ENCODE results near the gene PARP1.

Gene PARP1

GRCh38 chr1:226314055-226314454, 93.8 kb downstream of the PARP1 start:
- TF ChIP-seq, protein P1, sequence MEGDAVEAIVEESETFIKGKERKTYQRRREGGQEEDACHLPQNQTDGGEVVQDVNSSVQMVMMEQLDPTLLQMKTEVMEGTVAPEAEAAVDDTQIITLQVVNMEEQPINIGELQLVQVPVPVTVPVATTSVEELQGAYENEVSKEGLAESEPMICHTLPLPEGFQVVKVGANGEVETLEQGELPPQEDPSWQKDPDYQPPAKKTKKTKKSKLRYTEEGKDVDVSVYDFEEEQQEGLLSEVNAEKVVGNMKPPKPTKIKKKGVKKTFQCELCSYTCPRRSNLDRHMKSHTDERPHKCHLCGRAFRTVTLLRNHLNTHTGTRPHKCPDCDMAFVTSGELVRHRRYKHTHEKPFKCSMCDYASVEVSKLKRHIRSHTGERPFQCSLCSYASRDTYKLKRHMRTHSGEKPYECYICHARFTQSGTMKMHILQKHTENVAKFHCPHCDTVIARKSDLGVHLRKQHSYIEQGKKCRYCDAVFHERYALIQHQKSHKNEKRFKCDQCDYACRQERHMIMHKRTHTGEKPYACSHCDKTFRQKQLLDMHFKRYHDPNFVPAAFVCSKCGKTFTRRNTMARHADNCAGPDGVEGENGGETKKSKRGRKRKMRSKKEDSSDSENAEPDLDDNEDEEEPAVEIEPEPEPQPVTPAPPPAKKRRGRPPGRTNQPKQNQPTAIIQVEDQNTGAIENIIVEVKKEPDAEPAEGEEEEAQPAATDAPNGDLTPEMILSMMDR (IDR thresholded peaks at IDR 0.05; ENCODE audit: extremely low read depth, missing control alignments), result no peak
- no peak for DNase-seq (ENCODE audit: low spot score)

- TF ChIP-seq, protein P1 (IDR thresholded peaks at IDR 0.05; ENCODE audit: extremely low read depth, missing control alignments), result no peak
- DNase-seq (ENCODE audit: low spot score), result no peak
These were observed 95.8 kb downstream of the PARP1 start for GRCh38 chr1:226312065-226312464.

GRCh38 chr1:226311376-226311775, 96.5 kb downstream of the PARP1 start:
- no peak for DNase-seq (ENCODE audit: low spot score)
- TF ChIP-seq, protein P1 (IDR thresholded peaks at IDR 0.05; ENCODE audit: extremely low read depth, missing control alignments), result no peak
